GM18873 (cell line): ENCODE measurements around the gene ALOX15B.

Experiments
- ATAC-seq: cut with Tn5 transposase; IDR thresholded peaks from one replicate; pipeline ENCODE4 v1.9.1; 2021; ENCODE audit warnings: mild to moderate bottlenecking, moderate library complexity, moderate number of reproducible peaks; ENCODE audit not compliant: unreplicated experiment, low FRiP score

ALOX15B gene, protein sequence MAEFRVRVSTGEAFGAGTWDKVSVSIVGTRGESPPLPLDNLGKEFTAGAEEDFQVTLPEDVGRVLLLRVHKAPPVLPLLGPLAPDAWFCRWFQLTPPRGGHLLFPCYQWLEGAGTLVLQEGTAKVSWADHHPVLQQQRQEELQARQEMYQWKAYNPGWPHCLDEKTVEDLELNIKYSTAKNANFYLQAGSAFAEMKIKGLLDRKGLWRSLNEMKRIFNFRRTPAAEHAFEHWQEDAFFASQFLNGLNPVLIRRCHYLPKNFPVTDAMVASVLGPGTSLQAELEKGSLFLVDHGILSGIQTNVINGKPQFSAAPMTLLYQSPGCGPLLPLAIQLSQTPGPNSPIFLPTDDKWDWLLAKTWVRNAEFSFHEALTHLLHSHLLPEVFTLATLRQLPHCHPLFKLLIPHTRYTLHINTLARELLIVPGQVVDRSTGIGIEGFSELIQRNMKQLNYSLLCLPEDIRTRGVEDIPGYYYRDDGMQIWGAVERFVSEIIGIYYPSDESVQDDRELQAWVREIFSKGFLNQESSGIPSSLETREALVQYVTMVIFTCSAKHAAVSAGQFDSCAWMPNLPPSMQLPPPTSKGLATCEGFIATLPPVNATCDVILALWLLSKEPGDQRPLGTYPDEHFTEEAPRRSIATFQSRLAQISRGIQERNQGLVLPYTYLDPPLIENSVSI

GRCh38 chr17:8038954-8039610 lies at the start of gene ALOX15B:
ALOX15B (plus strand) TSS chr17:8039059; CDS start chr17:8039156, 97 bp downstream.
- no peak for ATAC-seq

DNA sequence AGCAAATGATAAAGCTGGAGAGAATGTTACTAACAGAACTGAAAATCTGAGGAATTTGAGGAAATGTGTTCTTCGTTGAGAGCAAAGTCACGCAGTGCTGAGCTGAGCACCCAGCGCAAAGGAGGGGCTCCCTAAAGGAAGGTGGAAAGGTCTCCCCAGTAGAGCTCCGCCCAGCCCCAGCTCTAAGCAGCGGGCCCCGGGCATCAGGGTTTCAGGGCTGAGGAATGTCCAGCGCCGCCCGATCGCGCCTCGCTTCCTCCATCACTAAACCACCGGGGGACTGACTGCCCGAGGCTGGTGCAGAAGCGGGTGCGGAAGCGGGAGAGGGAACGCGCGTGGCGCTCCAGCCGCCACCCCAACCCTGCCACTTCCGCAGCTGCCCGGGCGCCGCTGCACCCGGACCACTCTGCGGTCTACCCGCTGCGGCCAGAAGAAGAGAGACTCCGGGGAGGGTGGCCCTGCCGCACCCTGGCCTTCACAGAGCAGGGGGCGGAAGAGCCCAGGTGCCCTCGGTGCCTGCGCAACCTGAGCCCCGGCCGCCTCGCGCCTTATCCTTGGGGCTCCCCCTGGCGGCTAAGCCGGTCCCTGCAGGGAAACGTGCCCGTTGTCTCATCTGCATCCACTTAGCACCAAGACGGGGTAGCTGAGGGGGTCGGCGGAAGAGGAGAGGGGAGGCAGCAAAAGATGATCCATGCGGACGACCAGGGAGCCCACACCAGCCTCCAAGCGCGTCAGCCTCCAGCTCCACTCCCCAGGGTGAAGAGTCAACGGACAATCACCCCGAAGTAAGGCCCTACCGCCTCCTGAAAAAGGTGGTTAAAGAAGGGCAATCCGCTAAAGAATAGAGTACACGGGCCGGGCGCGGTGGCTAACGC lies 48.8 kb upstream of the ALOX15B start:
- ATAC-seq: peak; percentile 66

- ATAC-seq: no peak
Observed at GRCh38 chr17:7992516-7992915, 46.3 kb upstream of the ALOX15B start.

DNA sequence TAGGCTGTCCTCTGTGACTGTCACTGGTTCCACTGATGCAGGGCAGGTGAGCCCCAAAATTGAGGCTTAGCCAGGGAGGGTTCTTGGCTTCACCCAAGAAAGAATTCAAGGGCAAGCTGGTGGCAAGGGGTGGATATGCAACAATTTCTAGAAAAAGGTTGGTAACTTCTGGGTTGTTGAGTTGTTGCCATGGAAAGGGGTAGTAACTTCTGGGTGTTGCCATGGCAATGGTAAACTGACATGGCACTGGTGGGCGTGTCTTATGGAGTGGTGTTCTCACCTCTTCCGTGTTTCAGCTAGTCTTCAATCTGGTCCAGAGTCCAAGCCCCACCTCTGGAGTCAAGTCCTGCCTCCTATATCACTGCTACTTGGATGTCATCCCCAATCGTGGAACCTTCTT lies 45.9 kb upstream of the ALOX15B start:
- ATAC-seq: no peak

DNA sequence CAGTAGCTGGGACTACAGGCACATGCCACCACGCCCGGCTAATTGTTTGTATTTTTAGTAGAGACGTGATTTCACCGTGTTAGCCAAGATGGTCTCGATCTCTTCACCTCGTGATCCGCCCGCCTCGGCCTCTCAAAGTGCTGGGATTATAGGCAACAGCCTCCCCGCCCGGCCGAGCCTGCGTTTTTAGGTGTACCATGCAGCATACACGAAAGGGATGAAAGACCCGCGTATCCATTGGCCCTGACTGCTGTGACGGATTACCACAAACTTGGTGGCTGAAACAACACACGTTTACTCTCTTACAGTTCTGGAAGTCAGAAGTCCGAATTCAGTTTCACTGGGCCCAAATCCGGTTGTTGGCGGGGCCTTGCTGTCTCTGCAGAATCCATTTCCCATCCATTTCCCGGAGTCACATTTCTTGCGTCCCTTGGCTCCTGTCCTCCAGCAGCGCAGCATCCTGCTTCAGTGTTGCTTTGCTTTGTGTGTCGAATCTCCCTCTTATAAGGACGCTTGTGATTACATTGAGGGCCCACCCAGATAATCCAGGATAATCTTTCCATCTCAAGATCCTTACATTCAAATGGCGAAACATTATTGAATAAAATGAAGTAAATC lies 44.8 kb upstream of the ALOX15B start:
- ATAC-seq: no peak

DNA sequence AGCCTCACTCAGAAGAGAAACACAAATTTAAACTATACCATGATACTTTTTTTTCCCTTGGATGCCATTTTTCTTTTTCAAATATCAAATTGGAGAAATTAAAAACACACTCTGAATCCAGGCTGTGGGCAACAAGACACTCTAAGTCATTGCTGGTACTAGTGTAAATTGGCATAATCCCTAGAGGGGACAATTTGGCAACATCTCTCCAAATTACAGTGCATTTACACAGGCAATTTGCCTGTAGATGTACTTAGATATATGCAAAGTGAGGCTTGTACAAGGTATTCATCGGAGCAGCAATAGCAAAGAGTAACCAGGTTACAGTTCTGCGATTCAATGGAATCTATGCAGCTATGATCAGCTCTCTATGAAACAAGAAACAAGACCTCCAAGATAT lies 43.1 kb upstream of the ALOX15B start:
- no peak for ATAC-seq

DNA sequence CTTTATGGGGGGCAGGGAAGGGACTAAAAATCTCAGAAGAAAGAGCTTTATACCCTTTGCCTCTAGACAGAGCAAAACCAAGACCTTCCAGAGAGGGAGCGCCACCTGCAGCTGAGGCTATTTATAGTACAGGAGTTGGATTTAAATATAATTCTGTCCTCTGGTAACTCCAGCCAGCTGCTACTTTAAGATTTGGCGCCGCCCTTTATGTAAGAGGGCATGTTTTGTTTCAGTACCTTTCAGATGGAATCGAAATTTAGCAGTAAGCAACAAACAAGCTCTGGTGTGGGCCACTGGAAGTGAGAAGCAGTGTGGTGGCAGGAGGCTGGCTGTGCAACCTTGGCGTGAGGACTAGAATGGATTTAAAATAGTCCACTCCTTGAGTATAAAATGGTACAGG lies 41.7 kb upstream of the ALOX15B start:
- no peak for ATAC-seq

GRCh38 chr17:8001976-8002720 lies 36.7 kb upstream of the ALOX15B start, which contains the start of gene GUCY2D:
GUCY2D (plus strand) TSS chr17:8002615; CDS start chr17:8003048, 433 bp downstream.
- ATAC-seq: no peak

DNA sequence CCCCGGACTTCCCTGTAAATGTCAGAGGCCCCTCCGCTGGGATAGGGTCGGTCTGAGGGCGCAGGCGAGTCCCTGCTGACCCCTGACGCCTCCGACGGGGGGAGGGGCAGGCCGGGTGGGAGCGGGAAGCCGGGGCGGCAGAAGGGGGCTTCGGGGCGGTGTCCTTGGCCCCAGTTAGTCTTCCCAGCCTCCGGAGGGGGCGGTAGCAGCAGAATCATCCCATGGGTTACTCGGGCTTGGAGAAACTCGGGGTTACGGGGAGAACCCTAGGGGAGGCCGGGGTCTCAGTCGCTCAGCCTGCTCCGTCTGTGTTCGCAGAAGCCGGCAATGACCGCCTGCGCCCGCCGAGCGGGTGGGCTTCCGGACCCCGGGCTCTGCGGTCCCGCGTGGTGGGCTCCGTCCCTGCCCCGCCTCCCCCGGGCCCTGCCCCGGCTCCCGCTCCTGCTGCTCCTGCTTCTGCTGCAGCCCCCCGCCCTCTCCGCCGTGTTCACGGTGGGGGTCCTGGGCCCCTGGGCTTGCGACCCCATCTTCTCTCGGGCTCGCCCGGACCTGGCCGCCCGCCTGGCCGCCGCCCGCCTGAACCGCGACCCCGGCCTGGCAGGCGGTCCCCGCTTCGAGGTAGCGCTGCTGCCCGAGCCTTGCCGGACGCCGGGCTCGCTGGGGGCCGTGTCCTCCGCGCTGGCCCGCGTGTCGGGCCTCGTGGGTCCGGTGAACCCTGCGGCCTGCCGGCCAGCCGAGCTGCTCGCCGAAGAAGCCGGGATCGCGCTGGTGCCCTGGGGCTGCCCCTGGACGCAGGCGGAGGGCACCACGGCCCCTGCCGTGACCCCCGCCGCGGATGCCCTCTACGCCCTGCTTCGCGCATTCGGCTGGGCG lies 35.9 kb upstream of the ALOX15B start:
- no peak for ATAC-seq

- ATAC-seq: no peak
Observed at GRCh38 chr17:8003594-8004181, 35.2 kb upstream of the ALOX15B start.

DNA sequence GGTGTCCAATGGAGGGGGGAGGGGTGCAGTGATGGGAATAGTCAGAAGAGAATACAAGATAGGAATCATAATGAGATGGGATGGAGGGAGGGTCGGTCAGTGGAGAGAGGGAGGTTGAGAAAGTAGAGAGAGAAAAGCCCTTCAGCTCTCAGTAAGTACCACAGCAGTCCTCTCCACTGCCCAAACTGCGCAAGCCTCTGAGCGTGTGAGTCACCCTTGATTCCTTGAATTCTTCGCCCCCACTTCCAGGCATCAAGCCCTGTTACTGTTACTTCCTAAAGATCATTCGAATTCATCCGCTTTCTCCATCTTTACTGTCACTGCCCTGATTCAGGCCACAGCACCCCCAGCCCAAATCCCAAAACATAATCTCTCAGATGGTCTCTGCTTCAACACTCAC lies 34.0 kb upstream of the ALOX15B start:
- no peak for ATAC-seq

- ATAC-seq: no peak
Observed at GRCh38 chr17:8005357-8005756, 33.5 kb upstream of the ALOX15B start.

DNA sequence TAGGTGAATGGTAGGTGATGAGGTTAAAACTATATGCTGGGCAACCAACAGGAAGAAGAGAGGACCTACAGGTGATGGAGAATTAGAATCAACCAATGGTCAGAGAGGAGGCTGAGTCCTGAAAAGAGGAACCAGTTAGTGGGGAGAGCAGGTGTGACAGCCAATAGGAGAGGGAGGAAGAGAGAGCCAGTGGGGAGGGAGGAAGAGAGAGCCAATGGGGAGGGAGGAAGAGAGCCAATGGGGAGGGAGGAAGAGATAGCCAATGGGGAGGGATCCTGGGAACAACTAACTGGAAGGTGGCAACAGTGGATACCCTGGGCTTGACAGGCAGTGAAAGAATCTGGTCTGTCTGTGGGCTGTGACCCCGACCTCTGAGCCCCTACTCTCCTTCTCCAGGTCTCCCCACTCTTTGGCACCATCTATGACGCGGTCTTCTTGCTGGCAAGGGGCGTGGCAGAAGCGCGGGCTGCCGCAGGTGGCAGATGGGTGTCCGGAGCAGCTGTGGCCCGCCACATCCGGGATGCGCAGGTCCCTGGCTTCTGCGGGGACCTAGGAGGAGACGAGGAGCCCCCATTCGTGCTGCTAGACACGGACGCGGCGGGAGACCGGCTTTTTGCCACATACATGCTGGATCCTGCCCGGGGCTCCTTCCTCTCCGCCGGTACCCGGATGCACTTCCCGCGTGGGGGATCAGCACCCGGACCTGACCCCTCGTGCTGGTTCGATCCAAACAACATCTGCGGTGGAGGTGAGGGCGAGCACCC lies 32.7 kb upstream of the ALOX15B start:
- ATAC-seq: no peak

DNA sequence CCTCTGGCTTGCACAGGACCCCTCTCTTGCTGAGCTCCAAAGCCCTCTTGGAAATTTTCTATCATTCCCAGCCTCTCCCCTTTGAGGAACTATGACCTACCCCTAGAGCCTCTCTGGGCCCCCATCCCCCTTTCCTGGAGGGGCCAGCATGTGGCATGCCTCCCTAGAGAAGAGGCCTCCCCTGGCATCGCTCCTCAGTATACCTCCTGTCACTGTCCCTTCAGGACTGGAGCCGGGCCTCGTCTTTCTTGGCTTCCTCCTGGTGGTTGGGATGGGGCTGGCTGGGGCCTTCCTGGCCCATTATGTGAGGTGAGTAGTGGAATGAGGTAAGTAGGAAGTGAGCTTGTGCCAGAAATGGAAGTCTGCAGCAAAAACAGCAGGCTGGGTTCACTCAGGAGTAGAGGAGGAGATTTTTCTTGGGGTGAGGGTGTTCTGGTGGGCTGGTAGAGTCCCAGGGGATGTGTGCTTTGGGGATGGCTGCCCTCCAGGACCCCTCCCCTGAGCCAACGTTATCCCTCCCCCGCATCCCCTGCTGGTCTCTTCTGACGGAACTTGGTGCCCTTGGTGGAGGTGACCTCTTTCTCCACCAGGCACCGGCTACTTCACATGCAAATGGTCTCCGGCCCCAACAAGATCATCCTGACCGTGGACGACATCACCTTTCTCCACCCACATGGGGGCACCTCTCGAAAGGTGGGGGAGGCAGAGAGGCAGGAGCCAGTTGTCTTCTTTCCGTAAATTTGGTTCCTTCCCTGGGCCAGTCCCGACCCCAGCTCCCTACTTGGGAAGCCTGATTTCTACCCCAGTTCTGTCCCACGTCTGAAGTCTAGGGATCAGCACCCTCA lies 31.8 kb upstream of the ALOX15B start:
- no peak for ATAC-seq

DNA sequence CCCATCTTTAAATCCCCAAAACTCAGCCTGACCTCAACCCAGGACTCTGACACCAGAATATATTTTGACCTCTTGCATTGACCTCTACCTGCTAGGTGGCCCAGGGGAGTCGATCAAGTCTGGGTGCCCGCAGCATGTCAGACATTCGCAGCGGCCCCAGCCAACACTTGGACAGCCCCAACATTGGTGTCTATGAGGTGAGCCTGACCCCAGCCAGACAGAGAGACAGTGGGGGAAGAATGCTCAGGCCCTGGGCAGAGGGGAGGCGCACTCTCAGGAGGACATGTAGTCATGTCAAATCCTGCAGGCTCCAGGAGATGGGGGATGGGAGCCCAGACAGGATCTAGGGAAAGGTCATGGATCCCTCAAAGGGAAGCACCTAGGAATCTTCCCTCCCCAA lies 31.0 kb upstream of the ALOX15B start:
- no peak for ATAC-seq

DNA sequence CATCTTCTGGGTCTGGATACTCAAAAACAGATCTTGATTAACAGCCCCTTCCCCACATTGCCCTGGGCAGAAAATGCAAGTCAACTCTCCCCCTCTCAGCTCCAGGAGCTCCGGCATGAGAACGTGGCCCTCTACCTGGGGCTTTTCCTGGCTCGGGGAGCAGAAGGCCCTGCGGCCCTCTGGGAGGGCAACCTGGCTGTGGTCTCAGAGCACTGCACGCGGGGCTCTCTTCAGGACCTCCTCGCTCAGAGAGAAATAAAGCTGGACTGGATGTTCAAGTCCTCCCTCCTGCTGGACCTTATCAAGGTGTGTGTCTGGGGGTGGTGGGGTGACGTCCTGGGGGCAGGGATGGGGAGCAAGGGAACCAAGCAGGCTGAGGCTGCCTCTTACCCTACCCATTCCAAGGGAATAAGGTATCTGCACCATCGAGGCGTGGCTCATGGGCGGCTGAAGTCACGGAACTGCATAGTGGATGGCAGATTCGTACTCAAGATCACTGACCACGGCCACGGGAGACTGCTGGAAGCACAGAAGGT lies 26.7 kb upstream of the ALOX15B start:
- no peak for ATAC-seq
